Activated naive CD4-positive, alpha-beta T cell treated with anti-CD3 and anti-CD28 coated beads for 36 hours (primary cell): ENCODE results near the gene GEMIN5. TPM values are rescaled to one million over a fixed set of nuclear protein-coding genes. Genes with fewer than 3 reads are reported as not detected.

Source experiments
- CTCF ChIA-PET: fragments of 350-600 bp; sonication (Branson Sonifier 250); formaldehyde crosslinking; loops from one replicate; lab custom pipeline; 2021; ENCODE audit warnings: antibody characterized with exemption; lab: Charles Lee
- DNase-seq: peaks from one replicate; pipeline ENCODE4 v3.0.0-alpha.2; 2020
- H3K27ac Mint-ChIP-seq: one replicate; pipeline ENCODE4 v1.8.0; 2021; ENCODE audit warnings: mild to moderate bottlenecking, mixed read lengths
- H3K27me3 Mint-ChIP-seq: one replicate; pipeline ENCODE4 v1.8.0; 2021; ENCODE audit warnings: low read depth, mixed read lengths
- H3K36me3 Mint-ChIP-seq: one replicate; pipeline ENCODE4 v1.8.0; 2021; ENCODE audit warnings: low read depth, mixed read lengths
- H3K4me1 Mint-ChIP-seq: one replicate; pipeline ENCODE4 v1.8.0; 2021; ENCODE audit warnings: low read depth, mixed read lengths
- H3K4me3 Mint-ChIP-seq: one replicate; pipeline ENCODE4 v1.8.0; 2021; ENCODE audit warnings: mild to moderate bottlenecking, moderate library complexity, mixed read lengths
- H3K9me3 Mint-ChIP-seq: one replicate; pipeline ENCODE4 v1.8.0; 2021; ENCODE audit warnings: mixed read lengths
- intact Hi-C: fragments of 100-400 bp; cut with micrococcal nuclease; formaldehyde crosslinking; loops from one replicate; pipeline ENCODE4 v1.15.1; 2023
- total RNA-seq, 2 experiments: library from RNA; stranded (reverse); gene quantifications; one replicate each; pipeline ENCODE4 v1.2.3, GENCODE V29; 2021

The GEMIN5 gene
- total RNA-seq, 2 experiments from 2014 or later: 20.1 to 23.3 TPM

GRCh38 chr5:154901276-154901675 is 36.7 kb downstream of the GEMIN5 start:
- CTCF ChIA-PET: no interaction called here
- intact Hi-C loops: no loop called here
- no peak overlapping the region for H3K4me3 Mint-ChIP-seq
- no peaks in the 10 kb centered on the region for H3K27me3 Mint-ChIP-seq
- no peak for DNase-seq
- H3K4me1 Mint-ChIP-seq: no peaks in the 10 kb centered on the region
- H3K9me3 Mint-ChIP-seq: no peaks in the 10 kb centered on the region
- H3K27ac Mint-ChIP-seq: no peak overlapping the region
- peaks cover 48% of the 10 kb centered on the region for H3K36me3 Mint-ChIP-seq

GRCh38 chr5:154900066-154900465 is 37.9 kb downstream of the GEMIN5 start:
- Mint-ChIP-seq H3K27me3 (no peaks in the 10 kb centered on the region), H3K27ac (no peak overlapping the region)

GRCh38 chr5:154899151-154899816 is 38.7 kb downstream of the GEMIN5 start:
- DNase-seq: no peak
- Mint-ChIP-seq H3K36me3 (peaks cover 52% of the 10 kb centered on the region), H3K27ac (no peak overlapping the region), H3K9me3 (no peaks in the 10 kb centered on the region), H3K4me1 (no peaks in the 10 kb centered on the region), H3K4me3 (no peak overlapping the region), H3K27me3 (no peaks in the 10 kb centered on the region)
- CTCF ChIA-PET: interaction anchor here (0.6 kb wide), 1 partner anchor 188 kb away, joined by 5 read pairs; no protein-coding TSS in a partner anchor
- intact Hi-C loops: no loop called here

More at GRCh38 chr5:154900066-154900465, 37.9 kb downstream of the GEMIN5 start:
- intact Hi-C loops: no loop called here
- CTCF ChIA-PET: interaction anchor here (0.6 kb wide), 1 partner anchor 188 kb away, joined by 5 read pairs; no protein-coding TSS in a partner anchor
- Mint-ChIP-seq H3K36me3 (peaks cover 55% of the 10 kb centered on the region), H3K9me3 (no peaks in the 10 kb centered on the region), H3K4me3 (no peak overlapping the region), H3K4me1 (no peaks in the 10 kb centered on the region)
- DNase-seq: no peak

GRCh38 chr5:154898210-154898609 is 39.8 kb downstream of the GEMIN5 start:
- intact Hi-C loops: no loop called here
- DNase-seq: no peak
- CTCF ChIA-PET: interaction anchor here (0.6 kb wide), 1 partner anchor 246 kb away, joined by 3 read pairs; no protein-coding TSS in a partner anchor
- H3K9me3 Mint-ChIP-seq: no peaks in the 10 kb centered on the region
- no peak overlapping the region for H3K27ac Mint-ChIP-seq
- peaks cover 52% of the 10 kb centered on the region for H3K36me3 Mint-ChIP-seq
- no peaks in the 10 kb centered on the region for H3K27me3 Mint-ChIP-seq
- H3K4me3 Mint-ChIP-seq: no peak overlapping the region
- no peaks in the 10 kb centered on the region for H3K4me1 Mint-ChIP-seq

GRCh38 chr5:154896562-154897165 is 41.3 kb downstream of the GEMIN5 start:
- H3K36me3 Mint-ChIP-seq: peaks cover 56% of the 10 kb centered on the region
- CTCF ChIA-PET: no interaction called here

GRCh38 chr5:154895606-154896561 is 42.1 kb downstream of the GEMIN5 start:
- DNase-seq: no peak
- Mint-ChIP-seq H3K36me3 (peaks cover 61% of the 10 kb centered on the region), H3K27me3 (no peaks in the 10 kb centered on the region), H3K4me3 (no peak overlapping the region), H3K4me1 (no peaks in the 10 kb centered on the region), H3K27ac (no peak overlapping the region), H3K9me3 (no peaks in the 10 kb centered on the region)
- intact Hi-C loops: no loop called here
- CTCF ChIA-PET: interaction anchor here (0.6 kb wide), 2 partner anchors 37 to 229 kb away, joined by 3 read pairs; no protein-coding TSS in a partner anchor

More at GRCh38 chr5:154896562-154897165, 41.3 kb downstream of the GEMIN5 start:
- H3K4me3 Mint-ChIP-seq: no peak overlapping the region
- no peak overlapping the region for H3K27ac Mint-ChIP-seq
- no peak for DNase-seq
- no peaks in the 10 kb centered on the region for H3K4me1 Mint-ChIP-seq
- intact Hi-C loops: no loop called here
- H3K9me3 Mint-ChIP-seq: no peaks in the 10 kb centered on the region
- H3K27me3 Mint-ChIP-seq: no peaks in the 10 kb centered on the region

- intact Hi-C loops: no loop called here
- Mint-ChIP-seq H3K4me3 (no peak overlapping the region), H3K36me3 (peaks cover 69% of the 10 kb centered on the region), H3K9me3 (no peaks in the 10 kb centered on the region), H3K4me1 (no peaks in the 10 kb centered on the region), H3K27ac (no peak overlapping the region), H3K27me3 (no peaks in the 10 kb centered on the region)
- DNase-seq: no peak
- CTCF ChIA-PET: no interaction called here
Observed at GRCh38 chr5:154893381-154893780, 44.6 kb downstream of the GEMIN5 start.

GRCh38 chr5:154892369-154892771 is 45.6 kb downstream of the GEMIN5 start:
- Mint-ChIP-seq H3K9me3 (peaks cover 5% of the 10 kb centered on the region), H3K4me3 (no peak overlapping the region), H3K27ac (no peak overlapping the region), H3K4me1 (no peaks in the 10 kb centered on the region), H3K27me3 (no peaks in the 10 kb centered on the region), H3K36me3 (peaks cover 72% of the 10 kb centered on the region)
- DNase-seq: no peak
- CTCF ChIA-PET: no interaction called here
- intact Hi-C loops: no loop called here

GRCh38 chr5:154885439-154885838 is 52.6 kb downstream of the GEMIN5 start:
- CTCF ChIA-PET: no interaction called here
- no peak overlapping the region for H3K4me3 Mint-ChIP-seq
- no peaks in the 10 kb centered on the region for H3K27me3 Mint-ChIP-seq
- intact Hi-C loops: no loop called here
- peaks cover 94% of the 10 kb centered on the region for H3K36me3 Mint-ChIP-seq
- no peaks in the 10 kb centered on the region for H3K4me1 Mint-ChIP-seq
- H3K9me3 Mint-ChIP-seq: peaks cover 33% of the 10 kb centered on the region
- H3K27ac Mint-ChIP-seq: no peak overlapping the region
- no peak for DNase-seq

- CTCF ChIA-PET: no interaction called here
- Mint-ChIP-seq H3K27ac (no peak overlapping the region), H3K4me3 (no peak overlapping the region), H3K4me1 (no peaks in the 10 kb centered on the region), H3K27me3 (no peaks in the 10 kb centered on the region), H3K36me3 (peaks cover 98% of the 10 kb centered on the region), H3K9me3 (peaks cover 41% of the 10 kb centered on the region)
- no peak for DNase-seq
- intact Hi-C loops: no loop called here
Observed at GRCh38 chr5:154884424-154884823, 53.6 kb downstream of the GEMIN5 start.

- no peak overlapping the region for H3K27ac Mint-ChIP-seq
- DNase-seq: no peak
- H3K9me3 Mint-ChIP-seq: peaks cover 49% of the 10 kb centered on the region
- no peak overlapping the region for H3K4me3 Mint-ChIP-seq
- peaks cover 93% of the 10 kb centered on the region for H3K36me3 Mint-ChIP-seq
- intact Hi-C loops: no loop called here
- no peaks in the 10 kb centered on the region for H3K4me1 Mint-ChIP-seq
- no peaks in the 10 kb centered on the region for H3K27me3 Mint-ChIP-seq
- CTCF ChIA-PET: no interaction called here
Observed at GRCh38 chr5:154881986-154882385, 56.0 kb downstream of the GEMIN5 start.

- Mint-ChIP-seq H3K27me3 (no peaks in the 10 kb centered on the region), H3K4me1 (no peaks in the 10 kb centered on the region), H3K4me3 (no peak overlapping the region), H3K36me3 (peaks cover 85% of the 10 kb centered on the region), H3K27ac (no peak overlapping the region), H3K9me3 (peaks cover 30% of the 10 kb centered on the region)
- CTCF ChIA-PET: no interaction called here
- no peak for DNase-seq
- intact Hi-C loops: no loop called here
Observed at GRCh38 chr5:154878642-154879335, 59.2 kb downstream of the GEMIN5 start.
